GM12878 (cell line): ENCODE measurements around the gene FFAR3. TPM values are rescaled to one million over a fixed set of nuclear protein-coding genes. Genes with fewer than 3 reads are reported as not detected.

Experiments used
- ATF7 ChIP-seq: fragments of 450-650 bp; IDR thresholded peaks from 2 replicates; pipeline ENCODE4 v1.6.1; 2016; ENCODE audit warnings: low read depth, mild to moderate bottlenecking
- DPF2 ChIP-seq: fragments of 450-650 bp; IDR thresholded peaks from 2 replicates; pipeline ENCODE4 v1.6.1; 2017; ENCODE audit warnings: mild to moderate bottlenecking
- E2F4 ChIP-seq: IDR thresholded peaks from 2 replicates; pipeline ENCODE4 v1.6.1; 2012; ENCODE audit warnings: low read depth, low read length, improper control_type of control experiment
- EGR1 ChIP-seq, 2 experiments: IDR thresholded peaks; 1 replicate in 1 of 2; 2 replicates in 1 of 2; pipeline ENCODE4 v1.6.1; 2011 to 2012; ENCODE audit warnings: low read depth in 2 of 2, low read length in 2 of 2, borderline replicate concordance in 1 of 2, mild to moderate bottlenecking in 1 of 2, moderate library complexity in 1 of 2
- ESRRA ChIP-seq: IDR thresholded peaks from 2 replicates; pipeline ENCODE4 v1.6.1; 2012; ENCODE audit warnings: mild to moderate bottlenecking, low read length, improper control_type of control experiment
- GABPA ChIP-seq: IDR thresholded peaks from 2 replicates; pipeline ENCODE4 v1.6.1; 2014; ENCODE audit warnings: antibody characterized with exemption, low read depth, mild to moderate bottlenecking, inconsistent platforms
- JUND ChIP-seq: IDR thresholded peaks from 2 replicates; pipeline ENCODE4 v1.6.1; 2012; ENCODE audit warnings: low read depth, mild to moderate bottlenecking, low read length, improper control_type of control experiment, moderate library complexity
- KLF5 ChIP-seq: fragments of 450-650 bp; IDR thresholded peaks from 2 replicates; pipeline ENCODE4 v1.6.1; 2014; ENCODE audit warnings: mild to moderate bottlenecking; ENCODE audit not compliant: partially characterized antibody
- LARP7 ChIP-seq: fragments of 450-650 bp; IDR thresholded peaks from 2 replicates; pipeline ENCODE4 v1.6.1; 2017; ENCODE audit warnings: mild to moderate bottlenecking
- MYB ChIP-seq: fragments of 150-350 bp; IDR thresholded peaks from 2 replicates; pipeline ENCODE4 v1.6.1; 2014; ENCODE audit warnings: mild to moderate bottlenecking, low read depth, low read length, borderline replicate concordance
- NFXL1 ChIP-seq: fragments of 450-650 bp; IDR thresholded peaks from 2 replicates; pipeline ENCODE4 v1.6.1; 2017; ENCODE audit warnings: antibody characterized with exemption, mild to moderate bottlenecking, borderline replicate concordance
- NFYA ChIP-seq: IDR thresholded peaks from 2 replicates; pipeline ENCODE4 v1.6.1; 2011; ENCODE audit warnings: low read depth, mild to moderate bottlenecking, low read length, improper control_type of control experiment, borderline replicate concordance
- POLR2AphosphoS5 ChIP-seq: IDR thresholded peaks from 2 replicates; pipeline ENCODE4 v1.6.1; 2011; ENCODE audit warnings: mild to moderate bottlenecking, low read length, inconsistent platforms
- RB1 ChIP-seq: fragments of 450-650 bp; formaldehyde crosslinking; IDR thresholded peaks from 2 replicates; pipeline ENCODE4 v1.6.1; 2017; ENCODE audit warnings: mild to moderate bottlenecking, borderline replicate concordance
- SMAD5 ChIP-seq: IDR thresholded peaks from 2 replicates; pipeline ENCODE4 v1.6.1; 2016; ENCODE audit warnings: antibody characterized with exemption, low read depth
- ZNF207 ChIP-seq: fragments of 450-650 bp; IDR thresholded peaks from 2 replicates; pipeline ENCODE4 v1.6.1; 2014; ENCODE audit warnings: antibody characterized with exemption, mild to moderate bottlenecking, borderline replicate concordance
- ZNF622 ChIP-seq: fragments of 450-650 bp; IDR thresholded peaks from 2 replicates; pipeline ENCODE4 v1.6.1; 2017; ENCODE audit warnings: mild to moderate bottlenecking, inconsistent platforms
- polyA plus RNA-seq, 11 experiments: library from polyadenylated mRNA; depleted of rRNA in 4 of 11; unstranded in 6 of 11; stranded (reverse) in 5 of 11; fragments of >200 nt; fragmentation: Nextera tagmentation in 4 of 11; fragmentation: Illumina TruSeq in 1 of 11; extraction: Ambion mirVana in 4 of 11; extraction: Trizol in 1 of 11; gene quantifications; 1 replicate in 1 of 11; 2 replicates in 10 of 11; pipeline versions ENCODE4 v1.2.1 to v1.2.3, GENCODE V29; 2011 to 2016; ENCODE audit warnings: inconsistent platforms in 2 of 11, missing spikeins in 2 of 11, low read depth in 1 of 11
- total RNA-seq, 4 experiments: library from RNA; depleted of rRNA in 3 of 4; stranded (reverse); fragments of >200 nt in 3 of 4; fragmentation: Illumina TruSeq in 1 of 4; extraction: Trizol in 1 of 4; gene quantifications; 2 replicates each; pipeline versions ENCODE4 v1.2.1 to v1.2.3, GENCODE V29; 2013 to 2021
- TF ChIP-seq, protein P1 (sequence below): fragments of 450-650 bp; IDR thresholded peaks from 2 replicates; pipeline ENCODE4 v1.6.1; 2017; ENCODE audit warnings: mild to moderate bottlenecking, low read depth, inconsistent platforms; ENCODE audit not compliant: poor library complexity, severe bottlenecking
- TF ChIP-seq, protein P2 (sequence below): IDR thresholded peaks from 2 replicates; pipeline ENCODE4 v1.6.1; 2012; ENCODE audit warnings: low read length, inconsistent platforms
- TF ChIP-seq, protein P3 (sequence below): fragments of 450-650 bp; IDR thresholded peaks from 2 replicates; pipeline ENCODE4 v1.6.1; 2017; ENCODE audit warnings: low read depth, mild to moderate bottlenecking, moderate library complexity
- TF ChIP-seq, protein P4 (sequence below): IDR thresholded peaks from 2 replicates; pipeline ENCODE4 v1.6.1; 2011; ENCODE audit warnings: low read depth, mild to moderate bottlenecking, low read length, moderate library complexity, borderline replicate concordance; ENCODE audit errors: extremely low read depth

Gene FFAR3
- total and polyA plus RNA-seq, 10 of the 15 experiments (the other 5 are each of a cell fraction or from before 2014, with no cell fraction given), result 0.15 to 0.18 TPM; not detected in 8

GRCh38 chr19:35328851-35329285, 29.4 kb upstream of the FFAR3 start, which contains the start of gene CD22 (continued):
- no peak for TF ChIP-seq NFYA
- TF ChIP-seq JUND, result peak; percentile 39; the same call in 1 of the 2 replicates
- peak; percentile 83 for TF ChIP-seq KLF5
- TF ChIP-seq, protein P1, sequence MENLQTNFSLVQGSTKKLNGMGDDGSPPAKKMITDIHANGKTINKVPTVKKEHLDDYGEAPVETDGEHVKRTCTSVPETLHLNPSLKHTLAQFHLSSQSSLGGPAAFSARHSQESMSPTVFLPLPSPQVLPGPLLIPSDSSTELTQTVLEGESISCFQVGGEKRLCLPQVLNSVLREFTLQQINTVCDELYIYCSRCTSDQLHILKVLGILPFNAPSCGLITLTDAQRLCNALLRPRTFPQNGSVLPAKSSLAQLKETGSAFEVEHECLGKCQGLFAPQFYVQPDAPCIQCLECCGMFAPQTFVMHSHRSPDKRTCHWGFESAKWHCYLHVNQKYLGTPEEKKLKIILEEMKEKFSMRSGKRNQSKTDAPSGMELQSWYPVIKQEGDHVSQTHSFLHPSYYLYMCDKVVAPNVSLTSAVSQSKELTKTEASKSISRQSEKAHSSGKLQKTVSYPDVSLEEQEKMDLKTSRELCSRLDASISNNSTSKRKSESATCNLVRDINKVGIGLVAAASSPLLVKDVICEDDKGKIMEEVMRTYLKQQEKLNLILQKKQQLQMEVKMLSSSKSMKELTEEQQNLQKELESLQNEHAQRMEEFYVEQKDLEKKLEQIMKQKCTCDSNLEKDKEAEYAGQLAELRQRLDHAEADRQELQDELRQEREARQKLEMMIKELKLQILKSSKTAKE, result peak; percentile 80
- TF ChIP-seq GABPA, result no peak
- no peak for TF ChIP-seq RB1
- TF ChIP-seq ZNF622, result no peak
- TF ChIP-seq SMAD5, result peak; percentile 96
- no peak for TF ChIP-seq LARP7
- 0 out of 2 replicates have a peak, but pooled peaks have one; percentile 10 for TF ChIP-seq ZNF207
- TF ChIP-seq EGR1 (IDR thresholded peaks at IDR 0.05; ENCODE audit: borderline replicate concordance in 1 of 2, low read depth in 2 of 2, low read length in 2 of 2), result 0 out of 3 replicates have a peak, but pooled peaks of 1 of the 2 experiments have one; percentile 14
- peak; percentile 97 for TF ChIP-seq ATF7
- TF ChIP-seq, protein P2, sequence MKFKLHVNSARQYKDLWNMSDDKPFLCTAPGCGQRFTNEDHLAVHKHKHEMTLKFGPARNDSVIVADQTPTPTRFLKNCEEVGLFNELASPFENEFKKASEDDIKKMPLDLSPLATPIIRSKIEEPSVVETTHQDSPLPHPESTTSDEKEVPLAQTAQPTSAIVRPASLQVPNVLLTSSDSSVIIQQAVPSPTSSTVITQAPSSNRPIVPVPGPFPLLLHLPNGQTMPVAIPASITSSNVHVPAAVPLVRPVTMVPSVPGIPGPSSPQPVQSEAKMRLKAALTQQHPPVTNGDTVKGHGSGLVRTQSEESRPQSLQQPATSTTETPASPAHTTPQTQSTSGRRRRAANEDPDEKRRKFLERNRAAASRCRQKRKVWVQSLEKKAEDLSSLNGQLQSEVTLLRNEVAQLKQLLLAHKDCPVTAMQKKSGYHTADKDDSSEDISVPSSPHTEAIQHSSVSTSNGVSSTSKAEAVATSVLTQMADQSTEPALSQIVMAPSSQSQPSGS, result peak; percentile 14; the same call in 1 of the 2 replicates
- TF ChIP-seq, protein P3, sequence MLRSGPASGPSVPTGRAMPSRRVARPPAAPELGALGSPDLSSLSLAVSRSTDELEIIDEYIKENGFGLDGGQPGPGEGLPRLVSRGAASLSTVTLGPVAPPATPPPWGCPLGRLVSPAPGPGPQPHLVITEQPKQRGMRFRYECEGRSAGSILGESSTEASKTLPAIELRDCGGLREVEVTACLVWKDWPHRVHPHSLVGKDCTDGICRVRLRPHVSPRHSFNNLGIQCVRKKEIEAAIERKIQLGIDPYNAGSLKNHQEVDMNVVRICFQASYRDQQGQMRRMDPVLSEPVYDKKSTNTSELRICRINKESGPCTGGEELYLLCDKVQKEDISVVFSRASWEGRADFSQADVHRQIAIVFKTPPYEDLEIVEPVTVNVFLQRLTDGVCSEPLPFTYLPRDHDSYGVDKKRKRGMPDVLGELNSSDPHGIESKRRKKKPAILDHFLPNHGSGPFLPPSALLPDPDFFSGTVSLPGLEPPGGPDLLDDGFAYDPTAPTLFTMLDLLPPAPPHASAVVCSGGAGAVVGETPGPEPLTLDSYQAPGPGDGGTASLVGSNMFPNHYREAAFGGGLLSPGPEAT, result peak; percentile 75
- TF ChIP-seq ESRRA, result no peak; the same call in 1 of the 2 replicates
- TF ChIP-seq NFXL1, result no peak
- no peak for TF ChIP-seq MYB
- TF ChIP-seq POLR2AphosphoS5, result peak; percentile 98
- TF ChIP-seq, protein P4, sequence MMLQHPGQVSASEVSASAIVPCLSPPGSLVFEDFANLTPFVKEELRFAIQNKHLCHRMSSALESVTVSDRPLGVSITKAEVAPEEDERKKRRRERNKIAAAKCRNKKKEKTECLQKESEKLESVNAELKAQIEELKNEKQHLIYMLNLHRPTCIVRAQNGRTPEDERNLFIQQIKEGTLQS, result no peak
- TF ChIP-seq DPF2, result no peak
- TF ChIP-seq E2F4, result no peak
